ENCODE results near the gene ZNF75A. TPM values are rescaled to one million over a fixed set of nuclear protein-coding genes. Genes with fewer than 3 reads are reported as not detected.

The ZNF75A gene
- total RNA-seq (36.4 TPM), polyA plus RNA-seq (10 to 100 TPM; 15.7 to 25.9 (median 21.7) TPM)

DNA sequence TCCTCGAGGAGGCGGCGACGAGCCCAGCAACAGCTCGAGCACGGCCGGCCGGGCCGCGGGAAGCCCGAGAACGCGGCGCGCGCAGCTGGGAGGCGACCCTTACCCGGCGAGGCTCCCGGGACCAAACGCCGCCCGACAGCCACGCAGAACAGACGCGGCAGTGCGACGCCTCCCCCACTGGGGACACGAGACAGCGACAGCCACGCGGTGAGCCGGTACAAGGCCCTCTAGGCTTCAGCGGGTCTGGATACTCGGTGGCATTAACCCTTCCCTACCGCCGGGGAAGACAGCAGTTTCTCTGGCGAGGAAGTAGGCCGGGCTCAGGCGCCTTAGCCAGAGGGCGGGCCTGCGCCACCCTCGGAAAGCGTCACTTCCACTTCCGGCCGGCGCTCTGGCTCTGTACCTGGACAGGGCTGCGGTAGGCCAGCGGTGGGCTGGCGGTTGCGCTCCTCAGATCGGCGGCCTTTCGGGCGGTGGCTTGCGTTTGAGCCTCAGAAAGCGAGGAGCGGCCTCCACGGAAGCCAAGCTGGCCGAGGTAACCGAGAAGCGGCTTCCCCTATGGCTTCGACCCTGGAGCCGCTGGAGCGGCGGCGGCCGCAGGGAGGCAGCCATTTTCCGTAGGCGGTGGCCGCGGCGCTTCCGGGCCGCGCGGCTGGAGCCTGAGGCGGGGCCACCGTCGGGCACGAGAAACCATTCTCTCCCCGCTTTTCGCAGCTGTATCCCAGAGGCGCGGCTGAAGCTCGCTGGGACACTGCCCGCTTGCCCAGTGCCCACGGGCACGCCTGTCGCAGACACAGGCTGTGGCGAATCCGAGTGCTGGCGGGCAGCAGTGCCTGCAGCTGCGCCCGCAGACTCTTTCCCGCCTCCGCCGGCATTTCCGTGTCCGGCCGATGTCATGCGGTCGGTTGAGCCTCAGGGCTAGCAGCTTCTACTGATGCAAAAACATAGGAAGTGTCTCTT is at the start of gene ZNF75A, which contains the start of gene TIGD7:
Gene ZNF75A, plus strand, starts transcription at position 389 of the 960 bp plus-strand sequence. CDS start 2,932 bp downstream, outside the sequence.
Gene TIGD7, minus strand, starts transcription at position 322 of the 960 bp plus-strand sequence. CDS start 4,816 bp downstream, outside the sequence.
- no peaks in the 10 kb centered on the region for H3K27me3 Mint-ChIP-seq
- peak within 1 kb of the TSS; percentile 85 to 88 (median 87) for H3K4me3 Mint-ChIP-seq
- H3K9me3 Mint-ChIP-seq: peaks cover 1 to 53% (median 16%) of the 10 kb centered on the region in 7 donors
- peaks cover 34% of the 10 kb centered on the region for H3K36me3 Mint-ChIP-seq
- Histone ChIP-seq H3K36me3 (ENCODE audit: control insufficient read depth, insufficient read depth, low read length) (peaks cover 20% of the 10 kb centered on the region), H3K4me3 (ENCODE audit: low read depth, low read length) (peak within 1 kb of the TSS; percentile 77), H3K27me3 (ENCODE audit: control insufficient read depth, insufficient read depth, low read length) (no peaks in the 10 kb centered on the region), H3K4me1 (ENCODE audit: control insufficient read depth, insufficient read depth, low read length, poor library complexity, severe bottlenecking) (peaks cover 5% of the 10 kb centered on the region), H3K27ac (ENCODE audit: insufficient read depth, low read length, poor library complexity, severe bottlenecking) (peak within 1 kb of the TSS; percentile 84), H3K9me3 (ENCODE audit: control insufficient read depth in 2 of 2, low read length in 2 of 2) (peaks cover 49 to 74% of the 10 kb centered on the region in 2 experiments)
- ATAC-seq (ENCODE audit: low read depth in 2 of 2) (peak; percentile 94 to 96), DNase-seq (peak; percentile 82 to 95 (median 86))
- peak within 1 kb of the TSS; percentile 76 to 88 (median 86) for H3K27ac Mint-ChIP-seq
- peaks cover 5 to 32% (median 10%) of the 10 kb centered on the region in 4 donors for H3K4me1 Mint-ChIP-seq

DNA sequence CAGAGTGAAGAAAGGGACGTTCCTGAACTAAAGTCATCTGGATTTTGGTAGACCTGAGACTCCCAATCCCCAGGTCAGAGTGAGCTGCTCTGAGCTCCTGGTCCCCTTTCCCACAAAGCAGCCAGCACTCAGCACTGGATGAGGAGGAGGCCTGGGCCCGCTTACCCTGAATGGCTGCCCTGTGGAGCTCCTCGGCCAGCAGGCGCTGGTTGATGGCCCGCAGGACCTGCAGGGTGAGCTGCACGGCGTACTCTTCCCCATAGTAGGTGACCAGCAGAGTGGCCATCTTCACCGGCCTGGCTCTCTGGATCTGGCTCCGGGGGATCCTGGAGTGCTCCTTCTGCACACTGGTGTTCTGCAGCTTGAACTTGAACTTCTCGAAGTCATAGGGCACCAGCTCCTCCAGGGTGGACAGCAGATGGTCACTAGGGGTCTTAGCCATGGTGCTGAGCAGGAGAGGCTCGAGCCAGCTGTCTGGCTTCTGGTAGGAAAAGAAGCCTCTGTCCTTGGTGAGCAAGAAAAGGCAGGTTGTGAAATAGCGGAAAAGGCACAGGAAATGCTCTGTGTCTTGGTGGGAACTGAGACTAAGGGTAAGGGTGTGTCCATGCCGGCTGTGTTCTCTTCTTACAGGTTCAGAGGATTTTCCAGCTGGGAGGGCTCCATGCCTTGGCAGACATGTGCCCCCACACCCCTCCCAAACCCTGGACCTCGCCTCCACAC is 49.0 kb upstream of the ZNF75A start, which contains the start of gene MEFV:
Gene MEFV, minus strand, starts transcription at position 488 of the 720 bp plus-strand sequence. Its CDS starts 46 bp downstream, at position 442.
- H3K27me3 Mint-ChIP-seq: peaks cover under 1% of the 10 kb centered on the region
- H3K9me3 ChIP-seq (ENCODE audit: control insufficient read depth in 2 of 2, low read length in 2 of 2): no peaks in the 10 kb centered on the region
- H3K4me3 ChIP-seq (ENCODE audit: low read depth, low read length): no peak within 1 kb of the TSS
- no peaks in the 10 kb centered on the region for H3K27me3 ChIP-seq (ENCODE audit: control insufficient read depth, insufficient read depth, low read length)
- H3K36me3 Mint-ChIP-seq: no peaks in the 10 kb centered on the region
- ATAC-seq (ENCODE audit: low read depth in 2 of 2) (no peak), DNase-seq (no peak)
- H3K4me1 Mint-ChIP-seq: peaks cover 0 to 5% (median 0%) of the 10 kb centered on the region in 4 donors
- H3K36me3 ChIP-seq (ENCODE audit: control insufficient read depth, insufficient read depth, low read length): no peaks in the 10 kb centered on the region
- H3K4me3 Mint-ChIP-seq: no peak within 1 kb of the TSS
- H3K9me3 Mint-ChIP-seq: no peaks in the 10 kb centered on the region
- no peak within 1 kb of the TSS for H3K27ac ChIP-seq (ENCODE audit: insufficient read depth, low read length, poor library complexity, severe bottlenecking)
- no peak within 1 kb of the TSS for H3K27ac Mint-ChIP-seq
- H3K4me1 ChIP-seq (ENCODE audit: control insufficient read depth, insufficient read depth, low read length, poor library complexity, severe bottlenecking): no peaks in the 10 kb centered on the region

DNA sequence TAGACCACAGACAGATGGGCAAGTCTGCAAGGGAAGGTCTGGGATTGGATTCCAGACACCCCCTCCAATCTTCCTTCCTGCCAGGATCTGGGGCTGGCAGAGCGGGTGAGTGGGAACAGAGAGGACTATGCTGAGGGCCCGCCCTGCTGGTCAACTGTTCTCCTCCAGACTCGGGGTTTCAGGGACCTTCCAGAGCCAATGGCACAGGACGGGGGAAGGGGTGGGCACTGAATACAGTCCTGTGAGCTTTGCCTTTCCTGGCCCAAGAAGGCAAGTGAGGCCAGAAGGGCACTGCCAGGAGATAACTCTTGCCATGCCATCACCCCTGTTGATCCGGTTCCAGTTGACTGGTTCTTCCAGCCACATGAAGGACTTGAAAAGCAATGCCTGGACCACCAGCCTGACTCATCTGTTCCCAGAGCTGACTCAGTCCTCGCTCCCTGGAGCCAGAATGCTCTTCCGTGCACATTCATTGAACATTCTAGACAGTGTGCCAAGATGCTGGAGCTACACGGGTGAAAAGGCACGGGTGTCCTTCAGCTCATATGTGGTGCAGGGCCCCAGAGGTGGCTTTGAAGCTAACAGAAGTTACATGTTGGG is 48.3 kb upstream of the ZNF75A start:
- DNase-seq (no peak), ATAC-seq (ENCODE audit: low read depth in 2 of 2) (no peak)
- H3K27me3 ChIP-seq (ENCODE audit: control insufficient read depth, insufficient read depth, low read length): no peaks in the 10 kb centered on the region
- H3K4me1 ChIP-seq (ENCODE audit: control insufficient read depth, insufficient read depth, low read length, poor library complexity, severe bottlenecking): no peaks in the 10 kb centered on the region
- Mint-ChIP-seq H3K4me3 (no peak overlapping the region), H3K27ac (no peak overlapping the region), H3K36me3 (no peaks in the 10 kb centered on the region), H3K27me3 (no peaks in the 10 kb centered on the region), H3K9me3 (no peaks in the 10 kb centered on the region), H3K4me1 (peaks cover 0 to 10% (median 4%) of the 10 kb centered on the region in 4 donors)
- no peak overlapping the region for H3K4me3 ChIP-seq (ENCODE audit: low read depth, low read length)
- H3K9me3 ChIP-seq (ENCODE audit: control insufficient read depth in 2 of 2, low read length in 2 of 2): no peaks in the 10 kb centered on the region
- H3K27ac ChIP-seq (ENCODE audit: insufficient read depth, low read length, poor library complexity, severe bottlenecking): no peak overlapping the region
- H3K36me3 ChIP-seq (ENCODE audit: control insufficient read depth, insufficient read depth, low read length): no peaks in the 10 kb centered on the region

DNA sequence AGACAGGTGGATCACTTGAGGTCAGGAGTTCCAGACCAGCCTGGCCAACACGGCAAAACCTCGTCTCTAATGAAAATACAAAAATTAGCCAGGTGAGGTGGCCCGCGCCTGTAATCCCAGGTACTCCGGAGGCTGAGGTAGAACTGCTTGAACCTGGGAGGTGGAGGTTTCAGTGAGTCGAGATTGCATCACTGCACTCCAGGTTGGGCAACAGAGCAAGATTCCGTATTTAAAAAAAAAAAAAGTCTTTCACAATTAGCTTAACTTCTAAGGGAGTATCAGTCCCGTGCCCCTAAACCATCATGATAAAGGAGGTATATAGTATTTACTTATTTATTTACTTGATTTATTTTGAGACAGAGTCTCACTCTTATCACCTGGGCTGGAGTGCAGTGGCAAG is 45.5 kb upstream of the ZNF75A start:
- H3K4me1 ChIP-seq (ENCODE audit: control insufficient read depth, insufficient read depth, low read length, poor library complexity, severe bottlenecking): peaks cover 5% of the 10 kb centered on the region

DNA sequence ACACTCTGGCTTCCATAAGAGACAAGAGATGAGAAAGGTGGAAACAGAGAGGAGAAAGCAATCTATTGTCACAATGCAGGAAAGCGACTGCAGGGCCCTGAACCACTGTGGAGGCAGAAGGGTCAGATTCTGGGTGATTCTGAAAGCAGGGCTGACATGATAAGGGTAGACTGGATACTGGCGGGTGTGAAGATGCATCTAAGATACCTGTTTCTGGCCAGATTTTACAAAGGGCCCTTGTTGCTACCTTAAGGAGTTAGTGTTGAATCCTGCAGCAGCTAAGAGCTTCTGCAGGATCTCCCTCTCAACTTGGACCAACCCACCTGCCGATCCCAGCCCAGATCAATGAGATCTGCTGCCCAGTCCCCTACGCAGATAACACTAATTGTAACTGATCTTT is 42.8 kb upstream of the ZNF75A start:
- DNase-seq: no peak
- H3K9me3 ChIP-seq (ENCODE audit: control insufficient read depth in 2 of 2, low read length in 2 of 2): no peaks in the 10 kb centered on the region
- H3K36me3 ChIP-seq (ENCODE audit: control insufficient read depth, insufficient read depth, low read length): peaks cover 6% of the 10 kb centered on the region
- ATAC-seq (ENCODE audit: low read depth in 2 of 2): no peak
- no peak overlapping the region for H3K4me3 ChIP-seq (ENCODE audit: low read depth, low read length)
- Mint-ChIP-seq H3K27me3 (no peaks in the 10 kb centered on the region), H3K9me3 (peaks cover 0 to 2% (median 0%) of the 10 kb centered on the region in 7 donors), H3K36me3 (no peaks in the 10 kb centered on the region), H3K27ac (peak overlapping the region; percentile 98), H3K4me3 (peak overlapping the region; percentile 82 to 99 (median 96)), H3K4me1 (peaks cover 7 to 52% (median 24%) of the 10 kb centered on the region in 4 donors)
- H3K27ac ChIP-seq (ENCODE audit: insufficient read depth, low read length, poor library complexity, severe bottlenecking): peak overlapping the region; percentile 96
- no peaks in the 10 kb centered on the region for H3K27me3 ChIP-seq (ENCODE audit: control insufficient read depth, insufficient read depth, low read length)
- H3K4me1 ChIP-seq (ENCODE audit: control insufficient read depth, insufficient read depth, low read length, poor library complexity, severe bottlenecking): peaks cover 8% of the 10 kb centered on the region

More for the DNA sequence above, 45.5 kb upstream of the ZNF75A start:
- peaks cover 0 to 35% (median 19%) of the 10 kb centered on the region in 4 donors for H3K4me1 Mint-ChIP-seq
- ATAC-seq (ENCODE audit: low read depth in 2 of 2) (no peak), DNase-seq (no peak)
- H3K36me3 ChIP-seq (ENCODE audit: control insufficient read depth, insufficient read depth, low read length): no peaks in the 10 kb centered on the region
- no peak overlapping the region for H3K27ac ChIP-seq (ENCODE audit: insufficient read depth, low read length, poor library complexity, severe bottlenecking)
- no peaks in the 10 kb centered on the region for H3K9me3 ChIP-seq (ENCODE audit: control insufficient read depth in 2 of 2, low read length in 2 of 2)
- no peak overlapping the region for H3K4me3 ChIP-seq (ENCODE audit: low read depth, low read length)
- H3K9me3 Mint-ChIP-seq: peaks cover 0 to 2% (median 0%) of the 10 kb centered on the region in 7 donors
- no peaks in the 10 kb centered on the region for H3K36me3 Mint-ChIP-seq
- H3K27me3 Mint-ChIP-seq: no peaks in the 10 kb centered on the region
- H3K27ac Mint-ChIP-seq: no peak overlapping the region
- H3K4me3 Mint-ChIP-seq: peak overlapping the region in 1 of 4 donors; percentile 29
- no peaks in the 10 kb centered on the region for H3K27me3 ChIP-seq (ENCODE audit: control insufficient read depth, insufficient read depth, low read length)

DNA sequence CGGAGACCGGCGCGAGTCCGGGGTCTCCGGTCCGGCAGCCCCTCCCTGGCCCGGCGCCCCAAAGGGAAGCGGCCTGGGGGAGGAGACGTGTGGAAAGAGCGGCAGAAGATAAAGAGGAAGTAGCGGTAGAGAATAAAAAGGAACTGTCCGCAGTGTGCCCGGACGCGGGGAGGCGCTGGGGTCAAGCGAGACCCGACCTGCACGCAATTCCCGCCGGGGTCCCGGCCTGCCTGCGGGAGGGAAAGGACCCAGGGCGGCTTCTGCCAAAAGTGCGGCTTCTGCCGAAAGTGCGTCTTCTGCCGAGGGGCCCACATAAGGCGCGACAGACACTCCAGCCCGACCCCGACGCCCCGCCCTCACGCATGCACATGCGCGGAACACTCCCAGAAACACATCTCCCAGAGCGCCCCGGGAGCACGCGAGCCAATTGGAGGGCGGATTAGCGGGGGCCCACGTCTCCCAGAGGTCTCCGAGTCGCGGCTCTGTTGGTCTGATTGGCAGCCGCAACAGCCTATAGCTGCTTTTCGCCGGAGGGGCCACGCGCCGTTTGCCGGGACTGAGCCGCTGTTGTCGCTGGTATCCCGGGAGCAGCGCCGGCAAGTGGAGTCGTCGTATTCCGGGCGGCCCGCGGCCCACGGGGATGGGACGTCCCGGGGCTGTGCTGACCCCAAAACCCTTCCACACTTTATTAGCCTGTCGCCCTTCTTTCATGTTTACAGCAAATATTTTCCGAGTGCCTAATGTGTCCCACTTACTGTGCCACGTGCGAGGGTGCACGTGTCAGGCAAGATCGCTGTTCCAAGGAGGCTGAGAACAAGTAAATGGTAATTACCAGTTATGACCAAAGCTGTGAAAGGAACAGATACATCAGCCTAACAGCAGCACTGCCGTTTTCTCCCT is 40.9 kb upstream of the ZNF75A start:
- Mint-ChIP-seq H3K4me3 (peak overlapping the region; percentile 94 to 99 (median 96)), H3K27me3 (no peaks in the 10 kb centered on the region), H3K36me3 (peaks cover 5% of the 10 kb centered on the region), H3K27ac (peak overlapping the region; percentile 98), H3K4me1 (peaks cover 10 to 60% (median 26%) of the 10 kb centered on the region in 4 donors), H3K9me3 (peaks cover 0 to 10% (median 0%) of the 10 kb centered on the region in 7 donors)
- DNase-seq (peak; percentile 95 to 98 (median 95)), ATAC-seq (ENCODE audit: low read depth in 2 of 2) (peak; percentile 89)
- peaks cover 8% of the 10 kb centered on the region for H3K4me1 ChIP-seq (ENCODE audit: control insufficient read depth, insufficient read depth, low read length, poor library complexity, severe bottlenecking)
- H3K4me3 ChIP-seq (ENCODE audit: low read depth, low read length): peak overlapping the region; percentile 82
- no peaks in the 10 kb centered on the region for H3K27me3 ChIP-seq (ENCODE audit: control insufficient read depth, insufficient read depth, low read length)
- peak overlapping the region; percentile 96 for H3K27ac ChIP-seq (ENCODE audit: insufficient read depth, low read length, poor library complexity, severe bottlenecking)
- no peaks in the 10 kb centered on the region for H3K9me3 ChIP-seq (ENCODE audit: control insufficient read depth in 2 of 2, low read length in 2 of 2)
- H3K36me3 ChIP-seq (ENCODE audit: control insufficient read depth, insufficient read depth, low read length): peaks cover 10% of the 10 kb centered on the region

Measured in CD4-positive, CD25-positive, alpha-beta regulatory T cell (primary cell).